ENCODE data around the gene PSKH1.
"Not testable (repeated sequence)": the region's sequence is repeated elsewhere in the genome, so short reads cannot be mapped to it uniquely, and the experiment has no call there.

The PSKH1 gene

DNA sequence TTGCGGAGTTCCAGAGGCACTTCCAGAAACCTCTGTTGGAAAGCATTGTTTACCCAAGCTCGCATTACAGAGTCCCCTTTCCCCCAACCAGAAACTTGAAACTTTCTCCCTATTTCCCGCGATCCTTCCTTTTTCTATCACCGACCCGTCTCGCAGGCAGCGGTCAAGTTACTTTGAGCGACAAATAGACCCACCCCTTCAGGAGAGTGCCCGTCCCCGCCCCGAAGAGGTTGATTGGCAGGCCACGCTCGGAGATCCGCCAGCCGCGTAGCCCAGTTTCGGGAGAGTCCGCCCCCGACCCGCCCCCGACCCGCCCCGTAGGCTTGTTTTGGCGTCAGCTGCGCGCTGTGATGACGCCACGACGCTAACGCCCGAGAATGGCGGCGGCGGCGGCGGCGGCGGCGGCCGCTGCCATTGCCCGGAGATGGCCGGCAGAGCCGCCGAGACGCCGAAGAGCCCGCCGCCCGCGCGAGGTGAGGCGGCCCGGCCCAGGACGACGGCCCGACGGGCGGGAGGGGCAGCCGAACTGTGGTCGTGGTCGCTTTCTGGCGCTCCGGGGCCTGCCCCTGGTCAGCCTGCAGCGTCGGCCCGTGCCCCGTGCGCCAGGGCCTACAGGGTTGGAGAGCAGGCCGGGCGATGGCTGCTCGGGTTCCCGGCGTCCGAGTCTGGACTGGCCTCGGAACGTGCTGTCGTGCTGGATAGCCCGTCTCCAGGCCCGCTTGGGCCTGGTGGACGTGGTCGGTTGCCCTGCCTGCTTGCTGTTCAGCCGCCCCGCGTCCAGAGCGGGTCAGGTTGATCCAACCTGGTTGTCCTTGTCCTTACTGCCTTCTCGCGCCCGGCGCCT is at the start of gene PSKH1:
TSS of gene PSKH1 (plus strand) at position 356 of the 844 bp plus-strand sequence. CDS start 15,496 bp downstream, outside the sequence.
- DNase-seq (ENCODE audit: low read depth): peak; percentile 81

GRCh38 chr16:67843343-67843765 is 49.7 kb upstream of the PSKH1 start:
- DNase-seq (ENCODE audit: low read depth): no peak

DNA sequence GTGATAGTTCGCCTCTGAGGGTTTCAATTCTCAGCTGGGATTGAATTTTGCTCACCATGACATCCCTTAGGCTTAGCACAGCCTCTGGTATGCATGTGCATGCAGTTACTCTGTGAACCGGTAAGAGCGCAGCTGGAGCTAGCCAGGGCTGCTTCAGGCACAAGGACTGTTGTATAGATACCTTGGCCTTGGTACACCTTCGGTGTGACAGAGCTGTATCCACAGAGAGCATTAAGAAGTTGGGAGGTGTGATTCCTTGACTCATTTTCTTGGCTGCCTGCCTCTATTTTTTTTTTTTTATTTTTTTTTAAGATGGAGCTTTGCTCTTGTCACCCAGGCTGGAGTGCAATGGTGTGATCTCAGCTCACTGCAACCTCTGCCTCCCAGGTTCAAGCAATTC is 48.6 kb upstream of the PSKH1 start:
- no peak for DNase-seq (ENCODE audit: low read depth)

- DNase-seq (ENCODE audit: low read depth): no peak
These were observed 47.6 kb upstream of the PSKH1 start for GRCh38 chr16:67845291-67846062.

DNA sequence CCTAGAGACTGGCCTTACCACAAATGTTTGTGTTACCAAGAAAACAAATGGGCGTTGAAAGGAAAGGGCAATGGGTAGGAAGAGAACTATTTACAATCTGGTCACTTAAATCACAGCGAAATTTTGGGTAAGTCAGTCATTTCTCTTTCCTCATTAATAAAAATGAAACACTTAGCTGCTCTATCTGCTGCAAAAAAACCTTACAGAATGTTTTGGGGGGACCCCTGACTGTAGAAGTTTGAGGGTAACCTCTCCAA is 47.1 kb upstream of the PSKH1 start:
- DNase-seq (ENCODE audit: low read depth): no peak

DNA sequence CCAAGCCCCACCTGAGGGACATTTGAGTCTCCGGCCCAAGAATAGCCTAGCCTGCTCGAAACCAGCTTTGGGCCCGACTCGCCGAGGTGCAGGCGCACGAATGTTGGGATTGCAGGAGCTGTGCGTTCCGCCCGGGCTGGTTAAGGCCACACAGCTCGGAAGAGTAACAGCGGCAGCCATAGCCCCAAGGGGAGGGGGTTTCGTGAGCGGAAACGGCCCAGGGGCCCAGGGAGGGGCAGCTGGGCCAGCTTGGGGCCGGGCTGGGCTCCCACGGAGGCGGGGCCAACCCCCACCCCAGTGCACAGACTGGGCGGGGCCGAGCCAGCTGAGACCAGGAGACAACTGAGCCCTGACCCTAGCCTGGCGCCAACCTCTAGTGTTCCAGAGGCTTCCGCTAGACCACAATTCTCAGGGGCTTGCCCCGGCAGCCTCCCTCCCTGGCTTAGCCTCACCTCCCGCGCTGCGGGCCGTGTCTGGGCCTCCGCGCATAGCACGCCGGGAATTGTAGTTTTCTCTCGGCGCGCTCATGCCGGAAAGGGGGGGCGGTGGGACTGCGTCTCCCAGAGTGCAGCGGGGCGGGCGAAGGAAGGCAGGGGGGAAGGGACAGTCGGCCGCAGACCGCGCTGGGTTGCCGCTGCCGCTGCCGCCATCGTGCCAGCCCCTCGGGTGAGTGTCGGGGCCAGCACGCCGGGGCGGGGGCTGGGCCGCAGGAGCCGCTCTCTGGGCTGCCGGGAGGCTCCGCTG is 46.6 kb upstream of the PSKH1 start, which contains the start of gene NUTF2:
TSS of gene NUTF2 (plus strand) at position 614 of the 744 bp plus-strand sequence. CDS start 18,198 bp downstream, outside the sequence.
- DNase-seq (ENCODE audit: low read depth): no peak

DNA sequence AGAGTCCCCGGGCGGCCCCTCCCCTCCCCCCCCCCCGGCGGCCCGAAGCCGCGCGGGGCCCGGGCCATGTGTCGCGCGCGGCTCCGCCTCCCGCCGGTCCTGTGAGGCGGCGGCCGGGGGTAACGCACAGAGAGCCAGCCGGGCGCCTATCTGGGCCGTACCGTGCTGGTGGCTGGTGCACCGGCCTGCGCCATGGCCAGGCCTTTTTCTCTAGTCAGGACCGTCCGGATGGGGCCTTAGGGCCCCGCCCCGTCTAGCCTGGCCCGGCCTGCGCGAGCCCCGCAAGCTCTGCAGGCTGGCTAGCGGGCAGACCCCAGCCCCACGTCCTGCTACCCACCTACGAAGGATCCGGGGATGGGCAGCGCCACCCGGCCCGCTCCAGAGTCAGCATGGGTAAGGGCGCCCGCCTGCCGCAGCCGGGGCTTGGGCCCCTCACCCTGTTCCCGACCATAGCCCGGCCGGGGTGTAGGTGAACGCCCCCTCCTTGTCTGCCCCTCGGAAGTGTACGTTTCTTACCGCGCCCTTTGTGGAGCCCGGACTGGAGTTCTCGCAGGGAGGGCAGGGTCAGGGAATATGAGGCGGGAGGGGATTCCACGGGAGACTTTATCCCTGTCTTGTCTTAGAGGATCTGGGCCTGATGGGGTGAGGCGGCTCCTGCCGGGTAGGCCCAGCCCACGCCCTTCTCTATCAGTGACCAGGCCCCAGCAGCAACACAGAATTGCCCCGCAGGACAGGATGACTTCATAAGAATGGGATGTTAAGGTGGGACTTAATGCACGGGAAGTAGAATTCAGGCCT is 45.8 kb upstream of the PSKH1 start, which contains the start of gene CENPT:
TSS of gene CENPT (minus strand) at position 630 of the 798 bp plus-strand sequence. CDS start 13,834 bp downstream, outside the sequence.
- no peak for DNase-seq (ENCODE audit: low read depth)

GRCh38 chr16:67848118-67848517 is 44.9 kb upstream of the PSKH1 start:
- DNase-seq (ENCODE audit: low read depth): no peak

DNA sequence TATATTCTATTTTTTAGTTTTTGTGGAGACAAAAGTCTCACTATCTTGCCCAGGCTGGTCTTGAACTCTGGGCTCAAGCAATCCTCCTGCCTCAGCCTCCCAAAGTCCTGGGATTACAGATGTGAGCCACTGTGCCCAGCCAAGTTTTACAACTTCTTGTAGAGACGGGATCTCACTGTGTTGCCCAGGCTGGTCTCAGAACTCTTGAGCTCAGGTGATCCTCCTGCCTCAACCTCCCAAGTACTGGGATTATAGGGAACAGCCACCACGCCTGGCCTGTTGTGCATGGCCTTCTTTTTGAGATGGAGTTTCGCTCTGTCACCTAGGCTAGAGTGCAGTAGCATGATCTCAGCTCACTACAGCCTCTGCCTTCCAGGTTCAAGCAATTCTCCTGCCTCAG is 39.4 kb upstream of the PSKH1 start:
- no peak for DNase-seq (ENCODE audit: low read depth)

DNA sequence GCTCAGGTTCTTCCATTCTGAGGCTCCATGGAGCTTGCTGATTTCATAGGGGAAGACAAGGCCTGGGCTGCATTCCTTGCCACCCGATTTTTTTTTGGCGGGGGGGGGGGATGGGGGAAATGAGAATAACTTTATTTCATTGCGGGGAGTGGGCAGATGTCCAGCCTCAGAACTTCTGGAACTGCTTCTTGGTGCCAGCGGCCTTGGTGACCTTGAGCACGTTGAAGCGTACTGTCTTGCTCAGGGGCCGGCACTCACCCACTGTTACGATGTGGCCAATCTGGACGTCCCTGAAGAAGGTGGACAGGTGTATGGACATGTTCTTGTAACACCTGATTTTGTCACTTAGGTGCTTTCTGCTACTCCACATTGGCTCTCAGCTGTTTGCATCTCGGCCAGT is 37.3 kb upstream of the PSKH1 start:
- DNase-seq (ENCODE audit: low read depth): no peak

DNA sequence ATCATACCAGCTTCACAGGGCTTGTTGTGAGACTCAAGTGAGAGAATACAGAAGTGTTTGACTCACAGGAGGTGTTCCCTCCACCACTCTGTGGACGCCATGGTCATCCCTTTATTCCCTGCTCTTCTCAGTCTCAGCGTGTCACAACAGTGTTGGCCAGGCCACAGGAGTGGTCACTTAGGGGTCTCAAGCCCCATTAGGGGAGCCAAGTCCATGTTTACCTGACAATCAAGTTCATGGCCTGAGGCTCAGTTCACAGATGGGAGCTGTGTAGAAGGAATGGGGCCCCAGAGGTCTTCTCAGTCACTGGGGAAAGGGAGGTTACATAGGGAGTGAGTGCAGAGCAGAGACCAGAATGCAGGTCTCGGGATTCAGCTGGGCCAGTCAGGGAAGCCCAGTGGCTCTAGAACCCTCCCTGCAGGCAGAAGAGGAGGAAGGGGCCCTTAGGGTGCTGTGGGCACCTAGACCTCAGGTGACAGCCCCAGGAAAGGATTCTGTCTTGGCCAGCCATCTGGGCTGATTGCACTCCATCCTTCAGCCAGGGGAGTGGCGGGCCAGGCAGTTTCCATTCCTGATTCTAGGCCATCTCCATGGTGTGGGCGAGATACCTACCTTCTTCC is 36.0 kb upstream of the PSKH1 start:
- DNase-seq (ENCODE audit: low read depth): no peak

DNA sequence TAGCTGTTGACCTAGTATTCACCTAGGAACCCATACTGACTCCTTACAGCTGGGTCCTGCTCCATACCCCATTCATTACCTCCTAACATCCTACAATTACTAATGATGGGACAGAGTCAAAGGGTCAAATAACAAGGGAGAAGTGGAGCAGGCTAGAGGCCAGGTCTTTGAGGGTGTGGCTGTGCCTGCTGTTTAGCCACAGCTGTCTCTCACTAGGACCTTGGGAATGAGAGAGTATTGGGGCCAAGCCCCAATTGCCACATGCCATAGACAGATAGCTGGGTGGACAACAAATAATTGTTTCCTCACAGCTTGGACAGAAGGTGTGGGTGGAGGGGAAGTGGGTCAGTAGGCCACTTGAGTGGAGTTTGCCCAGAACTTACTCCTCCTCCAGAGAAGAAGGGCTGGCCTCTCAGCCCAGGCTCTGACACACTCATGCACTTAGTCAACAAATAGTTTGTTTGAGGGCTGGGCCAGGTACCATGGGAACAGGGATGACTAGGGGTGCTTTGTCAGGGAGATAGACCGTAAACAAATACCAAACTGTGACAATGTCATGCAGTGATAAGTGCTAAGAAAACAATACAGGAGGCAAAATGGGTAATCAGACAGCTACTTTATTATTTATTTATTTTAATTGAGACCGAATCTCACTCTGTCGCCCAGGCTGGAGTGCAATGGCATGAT is 35.4 kb upstream of the PSKH1 start:
- DNase-seq (ENCODE audit: low read depth): no peak

- DNase-seq (ENCODE audit: low read depth): no peak
These were observed 34.6 kb upstream of the PSKH1 start for GRCh38 chr16:67858500-67858899.

DNA sequence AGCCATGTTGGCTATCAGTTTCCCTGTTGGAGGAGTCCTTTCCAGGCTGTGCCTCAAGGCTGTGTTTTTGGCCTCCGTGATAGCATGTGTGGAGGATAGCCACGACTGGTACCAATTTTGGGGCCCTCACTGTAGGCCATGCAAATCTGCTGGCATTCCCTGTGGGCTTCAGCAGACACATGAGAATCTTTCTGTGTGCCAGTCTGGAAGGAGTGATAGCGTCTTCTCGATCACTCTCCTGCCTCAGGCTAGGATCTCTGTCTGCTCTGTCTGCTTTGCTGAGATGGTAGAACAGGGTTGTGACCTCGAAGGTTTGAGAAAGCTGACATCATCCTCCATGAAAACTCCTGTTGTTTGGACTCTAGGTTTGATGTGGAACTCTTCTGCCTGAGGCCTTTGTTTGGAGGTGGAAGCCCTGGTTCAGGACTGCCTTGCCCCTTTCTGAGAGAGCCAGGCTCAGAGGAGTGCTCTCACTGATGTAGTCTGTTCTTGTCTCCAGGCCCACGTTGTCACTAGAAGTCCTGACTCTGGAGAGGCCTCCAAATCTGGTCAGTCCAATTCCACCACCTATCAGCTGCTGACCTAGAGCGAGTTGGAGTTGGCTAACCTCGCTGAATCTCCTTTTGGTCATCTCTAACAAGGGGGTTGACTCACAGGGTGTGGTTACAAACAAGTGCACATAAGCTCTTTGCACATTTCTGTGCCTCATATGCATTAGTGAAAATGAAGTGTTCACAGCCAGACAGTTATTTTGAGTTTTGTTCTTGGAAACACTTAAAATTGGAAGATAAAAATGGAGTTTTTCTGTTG is 32.3 kb upstream of the PSKH1 start:
- DNase-seq (ENCODE audit: low read depth): no peak

DNA sequence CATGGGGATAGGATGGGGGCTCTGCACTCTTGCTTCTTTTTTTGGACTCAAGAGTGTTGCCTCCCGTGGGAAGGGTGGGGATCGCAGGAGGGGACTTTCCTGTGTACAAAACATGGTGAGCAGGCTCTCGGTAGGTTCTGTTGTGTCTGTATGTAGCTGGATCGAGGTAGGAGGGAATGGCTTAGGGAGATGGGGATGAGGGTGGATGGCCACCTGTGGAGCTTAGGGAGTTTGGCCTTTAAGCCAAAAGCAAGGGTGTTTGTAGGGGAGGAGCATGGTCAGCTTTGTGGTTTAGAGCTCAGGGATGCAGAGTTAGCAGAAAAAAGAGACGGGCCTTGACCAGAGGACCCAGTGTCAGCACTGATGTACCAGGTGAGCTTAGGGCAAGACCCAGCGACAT is 31.2 kb upstream of the PSKH1 start:
- no peak for DNase-seq (ENCODE audit: low read depth)

DNA sequence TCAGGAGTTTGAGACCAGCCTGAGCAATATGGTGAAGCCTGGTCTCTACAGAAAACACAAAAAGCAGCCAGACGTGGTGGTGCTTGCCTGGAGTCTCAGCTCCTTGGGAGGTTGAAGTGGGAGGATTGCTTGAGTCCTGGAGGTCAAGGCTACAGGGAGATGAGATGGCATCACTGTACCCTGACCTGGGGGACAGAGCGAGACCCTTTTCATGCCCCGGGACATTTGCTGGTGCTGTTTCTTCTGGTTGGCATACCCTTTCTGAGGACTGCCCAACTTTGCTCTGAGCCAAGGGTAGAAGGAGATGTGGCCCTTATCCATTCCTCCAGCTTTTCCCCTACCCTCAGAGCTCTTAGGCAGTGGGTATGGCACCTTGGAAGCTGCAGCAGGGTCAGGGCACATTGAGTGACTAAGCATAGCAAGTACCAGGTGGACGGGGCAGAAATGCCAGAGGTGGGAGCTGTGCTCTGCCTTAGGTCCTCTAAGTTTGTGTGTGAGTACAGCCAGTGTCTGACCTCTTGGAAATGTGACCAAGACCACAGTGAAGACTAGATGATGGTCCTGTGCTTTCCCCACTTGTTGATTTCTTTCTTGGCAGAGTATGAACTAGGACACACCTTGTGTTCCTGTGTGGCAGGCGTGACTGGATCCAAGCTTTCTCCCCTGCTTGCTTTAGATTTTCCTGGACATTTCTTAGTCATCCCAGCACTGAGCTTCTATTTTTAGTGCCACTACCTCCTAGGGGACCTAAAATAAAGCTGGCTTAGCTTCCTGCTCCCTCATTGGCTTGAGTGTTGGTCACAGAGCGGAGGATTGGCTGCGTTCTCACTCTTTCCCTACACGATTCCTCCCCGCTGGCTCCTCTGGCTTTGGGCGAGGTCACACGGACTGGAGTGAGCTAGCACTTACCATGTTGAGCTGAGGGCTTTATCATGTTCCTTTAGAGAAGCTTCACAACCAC is 30.2 kb upstream of the PSKH1 start:
- no peak for DNase-seq (ENCODE audit: low read depth)

DNA sequence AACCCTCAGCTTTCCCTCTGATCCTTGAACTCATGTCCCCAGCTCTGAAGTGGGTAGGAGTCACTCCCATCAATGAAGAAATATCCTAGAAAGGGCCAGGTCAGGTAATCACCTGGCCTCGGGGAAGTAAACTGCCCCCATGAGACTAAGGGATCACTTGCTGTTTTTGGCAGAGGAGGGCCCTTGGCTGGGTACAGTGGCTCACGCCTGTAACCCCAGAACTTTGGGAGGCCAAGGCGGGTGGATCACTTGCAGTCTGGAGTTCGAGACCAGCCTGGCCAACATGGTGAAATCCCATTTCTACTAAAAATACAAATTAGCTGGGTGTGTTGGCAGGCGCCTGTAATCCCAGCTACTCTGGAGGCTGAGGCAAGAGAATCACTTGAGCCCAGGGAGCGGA is 29.0 kb upstream of the PSKH1 start:
- not testable (repeated sequence) for DNase-seq (ENCODE audit: low read depth)

GRCh38 chr16:67864594-67864993 is 28.5 kb upstream of the PSKH1 start:
- DNase-seq (ENCODE audit: low read depth): no peak

GRCh38 chr16:67865318-67865717 is 27.7 kb upstream of the PSKH1 start:
- no peak for DNase-seq (ENCODE audit: low read depth)

All from HS-27A (cell line).